Panc1 (cell line): ENCODE measurements around the gene TBC1D16.

ENCODE experiments used
- CTCF ChIP-seq: fragments of 450-650 bp; IDR thresholded peaks from 2 replicates; pipeline ENCODE4 v1.5.1; 2017; ENCODE audit warnings: mild to moderate bottlenecking
- POLR2AphosphoS5 ChIP-seq: IDR thresholded peaks from 2 replicates; pipeline ENCODE4 v1.6.1; 2012; ENCODE audit warnings: mild to moderate bottlenecking, low read depth, low read length, moderate library complexity
- SIN3A ChIP-seq: IDR thresholded peaks from 2 replicates; pipeline ENCODE4 v1.6.1; 2012; ENCODE audit warnings: low read depth, mild to moderate bottlenecking, low read length, moderate library complexity, borderline replicate concordance; ENCODE audit not compliant: insufficient read depth

GRCh38 chr17:79945591-79946255, 89.9 kb downstream of the TBC1D16 start:
- TF ChIP-seq CTCF, result no peak
- no peak for TF ChIP-seq POLR2AphosphoS5
- TF ChIP-seq SIN3A, result no peak
